B cell (primary cell): ENCODE results near the gene PHRF1. TPM values are rescaled to one million over a fixed set of nuclear protein-coding genes. Genes with fewer than 3 reads are reported as not detected.

ENCODE experiments used
- ATAC-seq: fragments of 200-7000 bp; cut with Tn5 transposase; one replicate; pipeline ENCODE4 v1.10.0; 2021; ENCODE audit warnings: low read depth, mild to moderate bottlenecking, moderate number of reproducible peaks, moderate library complexity
- CTCF ChIA-PET: fragments of 350-600 bp; sonication (Branson Sonifier 250); formaldehyde crosslinking; loops from one replicate; lab custom pipeline; 2021; ENCODE audit warnings: antibody characterized with exemption, inconsistent platforms; lab: Charles Lee
- POLR2A ChIA-PET: fragments of 350-600 bp; sonication (Branson Sonifier 250); formaldehyde crosslinking; loops from one replicate; lab custom pipeline; 2021; ENCODE audit warnings: antibody characterized with exemption; lab: Charles Lee
- DNase-seq: peaks from one replicate; pipeline ENCODE4 v3.0.0; 2013
- H2AFZ ChIP-seq: 2 replicates; pipeline ENCODE4 v1.6.1; 2012; ENCODE audit warnings: mild to moderate bottlenecking, low read depth, low read length; ENCODE audit not compliant: insufficient read depth, poor library complexity, severe bottlenecking
- H3K27ac ChIP-seq, 2 donors: 1 replicate in 1 of 2; 2 replicates in 1 of 2; pipeline ENCODE4 v1.5.1; 2012 to 2013; ENCODE audit warnings: low read length in 2 of 2, mild to moderate bottlenecking in 2 of 2, moderate library complexity in 1 of 2
- H3K27me3 ChIP-seq, 4 experiments: fragments of 200-600 bp in 1 of 4; sonication (generic) in 1 of 4; replicated peaks in 1 of 4; 1 replicate in 2 of 4; 2 replicates in 2 of 4; pipeline versions ENCODE4 v1.6.1 to v1.7.0; 2013 to 2016; ENCODE audit warnings: low read length in 3 of 4, mild to moderate bottlenecking in 2 of 4, mixed read lengths in 1 of 4, moderate library complexity in 1 of 4; ENCODE audit not compliant: insufficient read depth in 4 of 4, control insufficient read depth in 3 of 4; ENCODE audit errors: control extremely low read depth in 1 of 4
- H3K36me3 ChIP-seq, 2 experiments: replicated peaks in 1 of 2; 1 replicate in 1 of 2; 2 replicates in 1 of 2; pipeline versions ENCODE4 v1.6.1 to v1.7.1; 2013; ENCODE audit warnings: low read length in 1 of 2; ENCODE audit not compliant: insufficient read depth in 2 of 2, control insufficient read depth in 1 of 2; ENCODE audit errors: control extremely low read depth in 1 of 2, extremely low read depth in 1 of 2
- H3K4me1 ChIP-seq, 2 donors: fragments of 200-600 bp in 1 of 2; sonication (generic) in 1 of 2; 1 replicate in 1 of 2; 2 replicates in 1 of 2; pipeline versions ENCODE4 v1.5.1 to v1.6.1; 2013 to 2017; ENCODE audit warnings: low read length in 2 of 2; ENCODE audit not compliant: control insufficient read depth in 2 of 2, insufficient read depth in 2 of 2
- H3K4me2 ChIP-seq: replicated peaks from 2 replicates; pipeline ENCODE3; 2012; ENCODE audit warnings: mild to moderate bottlenecking, low read depth, low read length; ENCODE audit not compliant: poor library complexity, severe bottlenecking
- H3K4me3 ChIP-seq, 5 experiments: fragments of 200-600 bp in 1 of 5; sonication (generic) in 1 of 5; 1 replicate in 3 of 5; 2 replicates in 2 of 5; pipeline versions ENCODE4 v1.5.1 to v1.7.0; 2011 to 2016; ENCODE audit warnings: low read length in 4 of 5, mild to moderate bottlenecking in 4 of 5, low read depth in 2 of 5, control low read depth in 1 of 5, moderate library complexity in 1 of 5; ENCODE audit not compliant: insufficient read depth in 1 of 5; ENCODE audit errors: control extremely low read depth in 1 of 5, extremely low read depth in 1 of 5
- H3K79me2 ChIP-seq: fragments of 200-600 bp; sonication (generic); one replicate; pipeline ENCODE4 v1.6.0; 2016; ENCODE audit warnings: low read length; ENCODE audit not compliant: control insufficient read depth, insufficient read depth
- H3K9ac ChIP-seq: fragments of 200-600 bp; sonication (generic); 2 replicates; pipeline ENCODE4 v1.6.1; 2017; ENCODE audit warnings: mild to moderate bottlenecking, low read length, moderate library complexity
- H3K9me3 ChIP-seq, 3 donors: one replicate each; pipeline versions ENCODE4 v1.6.1 to v1.7.1; 2013; ENCODE audit warnings: low read length in 2 of 3; ENCODE audit not compliant: control insufficient read depth in 2 of 3, insufficient read depth in 1 of 3; ENCODE audit errors: control extremely low read depth in 1 of 3
- H4K20me1 ChIP-seq: 2 replicates; pipeline ENCODE4 v1.6.0; 2012; ENCODE audit warnings: mild to moderate bottlenecking, low read length; ENCODE audit not compliant: insufficient read depth, control insufficient read depth, poor library complexity, severe bottlenecking
- H3K27ac Mint-ChIP-seq: one replicate; pipeline ENCODE4 v1.8.0; 2021; ENCODE audit warnings: mixed read lengths
- H3K27me3 Mint-ChIP-seq: one replicate; pipeline ENCODE4 v1.8.0; 2021; ENCODE audit warnings: mixed read lengths
- H3K4me1 Mint-ChIP-seq: one replicate; pipeline ENCODE4 v1.8.0; 2021; ENCODE audit warnings: mixed read lengths
- H3K4me3 Mint-ChIP-seq: one replicate; pipeline ENCODE4 v1.8.0; 2021; ENCODE audit warnings: mixed read lengths
- H3K9me3 Mint-ChIP-seq: one replicate; pipeline ENCODE4 v1.8.0; 2022; ENCODE audit warnings: mixed read lengths; ENCODE audit not compliant: insufficient read depth
- CTCF ChIP-seq: fragments of 200-600 bp; IDR thresholded peaks from one replicate; pipeline ENCODE4 v1.8.0; 2022; ENCODE audit warnings: antibody characterized with exemption, mild to moderate bottlenecking
- EZH2 ChIP-seq: IDR thresholded peaks from 2 replicates; pipeline ENCODE4 v1.6.1; 2012; ENCODE audit warnings: borderline replicate concordance, low read depth, mild to moderate bottlenecking, moderate library complexity, low read length; ENCODE audit not compliant: insufficient read depth, poor library complexity, severe bottlenecking
- WGBS: methylation state at CpG from one replicate; pipeline ENCODE4 v1.1.5; 2013; ENCODE audit warnings: missing lambda C conversion rate; ENCODE audit not compliant: insufficient coverage; 5-methylcytosine and 5-hydroxymethylcytosine counted together
- intact Hi-C: fragments of 100-400 bp; cut with micrococcal nuclease; formaldehyde crosslinking; loops from one replicate; pipeline ENCODE4 v1.10.0; 2022
- polyA plus RNA-seq: library from polyadenylated mRNA; depleted of rRNA; stranded (reverse); fragments of >200 nt; gene quantifications from 2 replicates; pipeline ENCODE4 v1.2.3, GENCODE V29; 2012
- total RNA-seq, 2 donors: library from RNA; stranded (reverse); fragments of 120-200 nt in 1 of 2; gene quantifications; 1 replicate in 1 of 2; 2 replicates in 1 of 2; pipeline versions ENCODE4 v1.2.3 to v1.2.4, GENCODE V29; 2013 to 2022

The PHRF1 gene
- total and polyA plus RNA-seq, 2 donors (not counting 1 experiment from before 2014, with no cell fraction given) = 22.3 to 57.9 TPM

- ATAC-seq (no peak), DNase-seq (no peak)
- Mint-ChIP-seq H3K9me3 (no peaks in the 10 kb centered on the region), H3K27ac (no peak within 1 kb of the TSS), H3K4me3 (peak within 1 kb of the TSS; percentile 64), H3K27me3 (peaks cover 28% of the 10 kb centered on the region), H3K4me1 (peaks cover 21% of the 10 kb centered on the region)
- Histone ChIP-seq H3K36me3 (no peaks in the 10 kb centered on the region), H3K27ac (no peak within 1 kb of the TSS), H2AFZ (no peak within 1 kb of the TSS), H3K9ac (no peak within 1 kb of the TSS), H3K4me3 (peak within 1 kb of the TSS in 1 of 5 experiments; percentile 2), H3K9me3 (peaks cover 0 to 7% (median 0%) of the 10 kb centered on the region in 3 donors), H4K20me1 (peaks cover 12% of the 10 kb centered on the region), H3K27me3 (peaks cover 0 to 38% (median 20%) of the 10 kb centered on the region in 4 experiments), H3K79me2 (no peaks in the 10 kb centered on the region), H3K4me1 (peaks cover 24 to 28% of the 10 kb centered on the region in 2 donors), H3K4me2 (peak within 1 kb of the TSS; percentile 63)
- no peak for TF ChIP-seq EZH2
- TF ChIP-seq CTCF = no peak
- intact Hi-C loops = no loop called here
- CTCF ChIA-PET = no interaction called here
- WGBS = 20% methylated on average over 100 of the region's 100 CpGs
- POLR2A ChIA-PET = no interaction called here
Measured at GRCh38 chr11:636511-637332, 60.5 kb downstream of the PHRF1 start, which contains the start of gene DRD4. TSS of gene DRD4 (plus strand) at chr11:637269. CDS start at chr11:637305, 36 bp downstream.

- Histone ChIP-seq H3K4me2 (peak overlapping the region; percentile 63), H3K36me3 (no peaks in the 10 kb centered on the region), H4K20me1 (peaks cover 16% of the 10 kb centered on the region), H3K9me3 (peaks cover 0 to 7% (median 0%) of the 10 kb centered on the region in 3 donors), H3K27ac (no peak overlapping the region), H3K4me1 (peaks cover 24 to 28% of the 10 kb centered on the region in 2 donors), H3K4me3 (no peak overlapping the region), H3K9ac (no peak overlapping the region), H3K79me2 (no peaks in the 10 kb centered on the region), H2AFZ (no peak overlapping the region), H3K27me3 (peaks cover 0 to 38% (median 20%) of the 10 kb centered on the region in 4 experiments)
- WGBS = 4% methylated on average over 34 of the region's 34 CpGs
- DNase-seq = no peak
- no peak overlapping the region for H3K27ac Mint-ChIP-seq
- intact Hi-C loops = no loop called here
- H3K9me3 Mint-ChIP-seq = no peaks in the 10 kb centered on the region
- ATAC-seq = no peak
- POLR2A ChIA-PET = no interaction called here
- H3K4me1 Mint-ChIP-seq = peaks cover 21% of the 10 kb centered on the region
- CTCF ChIA-PET = no interaction called here
- H3K27me3 Mint-ChIP-seq = peaks cover 28% of the 10 kb centered on the region
- peak overlapping the region; percentile 64 for H3K4me3 Mint-ChIP-seq
- TF ChIP-seq CTCF (no peak), EZH2 (no peak)
Measured at GRCh38 chr11:637333-637592, 61.0 kb downstream of the PHRF1 start.
